SH-SY5Y (cell line): Measurements from ENCODE around the gene ASB1.

Experiments
- GATA2 ChIP-seq: IDR thresholded peaks from 2 replicates; pipeline ENCODE4 v1.6.1; 2011; ENCODE audit warnings: mild to moderate bottlenecking, low read depth, low read length
- GATA3 ChIP-seq: IDR thresholded peaks from 2 replicates; pipeline ENCODE4 v1.6.1; 2011; ENCODE audit warnings: low read depth, mild to moderate bottlenecking, low read length, moderate library complexity

- TF ChIP-seq GATA3 = no peak
- no peak for TF ChIP-seq GATA2
These were observed 1.2 kb upstream of the ASB1 start for GRCh38 chr2:238425505-238425978.
